Activated T-cell treated with anti-CD3 and anti-CD28 coated beads, Interleukin-2, amount 50 U/mL, for 1 hour (primary cell): Measurements from ENCODE around the gene MRPL49.
"Not testable (repeated sequence)": the region's sequence is repeated elsewhere in the genome, so short reads cannot be mapped to it uniquely, and the experiment has no call there.

ENCODE experiments used
- DNase-seq: peaks from one replicate; pipeline ENCODE4 v3.0.0-alpha.2; 2020

MRPL49 gene

GRCh38 chr11:65134952-65135632 is 13.0 kb downstream of the MRPL49 start:
- peak; percentile 78 for DNase-seq

GRCh38 chr11:65135633-65136145 is 13.6 kb downstream of the MRPL49 start:
- no peak for DNase-seq

GRCh38 chr11:65136515-65137096 is 14.5 kb downstream of the MRPL49 start:
- no peak for DNase-seq

GRCh38 chr11:65141896-65142494 is 19.9 kb downstream of the MRPL49 start:
- no peak for DNase-seq

- no peak for DNase-seq
These were observed 25.4 kb downstream of the MRPL49 start for GRCh38 chr11:65147352-65148075.

- DNase-seq, result no peak
These were observed 26.5 kb downstream of the MRPL49 start for GRCh38 chr11:65148657-65149056.

GRCh38 chr11:65150131-65150508 is 28.0 kb downstream of the MRPL49 start:
- not testable (repeated sequence) for DNase-seq

GRCh38 chr11:65150509-65151299 is 28.6 kb downstream of the MRPL49 start:
- DNase-seq, result no peak

GRCh38 chr11:65151331-65151899 is 29.3 kb downstream of the MRPL49 start:
- no peak for DNase-seq

- DNase-seq, result no peak
These were observed 30.0 kb downstream of the MRPL49 start for GRCh38 chr11:65152122-65152521.

GRCh38 chr11:65156256-65156655 is 34.1 kb downstream of the MRPL49 start:
- DNase-seq, result no peak

- DNase-seq, result no peak
These were observed 34.8 kb downstream of the MRPL49 start for GRCh38 chr11:65156926-65157325.

GRCh38 chr11:65157336-65157735 is 35.2 kb downstream of the MRPL49 start:
- DNase-seq, result no peak

GRCh38 chr11:65159012-65159411 is 36.9 kb downstream of the MRPL49 start:
- DNase-seq, result no peak

GRCh38 chr11:65160643-65161042 is 38.5 kb downstream of the MRPL49 start:
- DNase-seq, result no peak

GRCh38 chr11:65163684-65164083 is 41.6 kb downstream of the MRPL49 start:
- DNase-seq, result no peak

GRCh38 chr11:65165410-65166317 is 43.5 kb downstream of the MRPL49 start:
- no peak for DNase-seq

GRCh38 chr11:65166893-65167292 is 44.8 kb downstream of the MRPL49 start:
- no peak for DNase-seq

- no peak for DNase-seq
These were observed 45.5 kb downstream of the MRPL49 start for GRCh38 chr11:65167656-65168055.

GRCh38 chr11:65169164-65169641 is 47.1 kb downstream of the MRPL49 start:
- no peak for DNase-seq

- DNase-seq, result no peak
These were observed 48.0 kb downstream of the MRPL49 start, which contains the start of gene SPDYC for GRCh38 chr11:65170058-65170534. SPDYC (plus strand) TSS chr11:65170233; CDS start chr11:65171358, 1,125 bp downstream.
